Gastrocnemius medialis (tissue), 4 donors: ENCODE data around the gene MAU2. TPM values are rescaled to one million over a fixed set of nuclear protein-coding genes. Genes with fewer than 3 reads are reported as not detected.

ENCODE experiments used
- ATAC-seq, 2 donors: fragments of 150-250 bp; one replicate each; pipeline ENCODE4 v1.9.1; 2016
- DNase-seq, 2 donors: peaks; one replicate each; pipeline ENCODE4 v3.0.0-alpha.2; 2019
- H3K27ac ChIP-seq, 4 donors: fragments of 200-600 bp; sonication (generic); 1 replicate in 1 of 4; 2 replicates in 3 of 4; pipeline ENCODE4 v1.5.1; 2016 to 2018; ENCODE audit warnings: mild to moderate bottlenecking in 2 of 4, moderate library complexity in 1 of 4
- H3K27me3 ChIP-seq, 3 donors: fragments of 200-600 bp; sonication (generic) in 2 of 3; 1 replicate in 1 of 3; 2 replicates in 2 of 3; pipeline versions ENCODE4 v1.5.1 to v1.6.0; 2016 to 2019; ENCODE audit warnings: mild to moderate bottlenecking in 1 of 3, moderate library complexity in 1 of 3
- H3K36me3 ChIP-seq, 2 donors: fragments of 200-600 bp; sonication (generic) in 1 of 2; one replicate each; pipeline ENCODE4 v1.5.1; 2017 to 2018
- H3K4me1 ChIP-seq, 2 donors: fragments of 200-600 bp; sonication (generic) in 1 of 2; one replicate each; pipeline ENCODE4 v1.5.1; 2016 to 2017; ENCODE audit warnings: mild to moderate bottlenecking in 2 of 2
- H3K4me3 ChIP-seq, 4 donors: fragments of 200-600 bp; sonication (generic) in 3 of 4; 1 replicate in 1 of 4; 2 replicates in 3 of 4; pipeline ENCODE4 v1.5.1; 2016 to 2019; ENCODE audit warnings: mild to moderate bottlenecking in 2 of 4
- H3K9me3 ChIP-seq, 3 donors: fragments of 200-600 bp; sonication (generic) in 2 of 3; 1 replicate in 1 of 3; 2 replicates in 2 of 3; pipeline ENCODE4 v1.5.1; 2016 to 2019
- CTCF ChIP-seq, 5 experiments: fragments of 450-650 bp in 3 of 5; fragments of 200-600 bp in 2 of 5; sonication (generic) in 2 of 5; IDR thresholded peaks in 4 of 5; conservative IDR thresholded peaks in 1 of 5; 1 replicate in 4 of 5; 2 replicates in 1 of 5; pipeline ENCODE4 v1.5.1; 2016 to 2019; ENCODE audit warnings: antibody characterized with exemption in 5 of 5, mild to moderate bottlenecking in 3 of 5, moderate library complexity in 3 of 5
- POLR2A ChIP-seq, 2 donors: fragments of 450-650 bp; IDR thresholded peaks; one replicate each; pipeline ENCODE4 v1.6.1; 2017; ENCODE audit warnings: antibody characterized with exemption in 2 of 2, mild to moderate bottlenecking in 2 of 2, moderate library complexity in 2 of 2
- in situ Hi-C, 4 donors: fragments of 200-750 bp; cut with MboI; loops; one replicate each; pipeline versions ENCODE4 v1.15.0 to v1.8.0; 2017; ENCODE audit warnings: low sequenced_read_pairs in 4 of 4
- intact Hi-C: fragments of 100-400 bp; cut with DNase I; formaldehyde crosslinking; loops from one replicate; pipeline ENCODE4 v1.15.1; 2023; ENCODE audit warnings: low total_unique reads
- total RNA-seq, 4 donors: library from RNA; depleted of rRNA; stranded (reverse); fragments of >200 nt; gene quantifications; one replicate each; pipeline versions ENCODE4 v1.1.0 to v1.2.3, GENCODE V29; 2016

The MAU2 gene
- total RNA-seq, 4 donors from 2014 or later, result 31.3 to 48.5 (median 41.7) TPM

GRCh38 chr19:19399733-19400433 is 79.3 kb downstream of the MAU2 start:
- Histone ChIP-seq H3K9me3 (no peaks in the 10 kb centered on the region), H3K27me3 (no peaks in the 10 kb centered on the region), H3K27ac (peak overlapping the region in 1 of 4 donors; percentile 35), H3K4me3 (no peak overlapping the region), H3K36me3 (no peaks in the 10 kb centered on the region), H3K4me1 (peaks cover 27 to 28% of the 10 kb centered on the region in 2 donors)
- ATAC-seq, result no peak
- TF ChIP-seq CTCF (IDR thresholded peaks at IDR 0.05 in 4 of 5, conservative IDR thresholded peaks at IDR 0.05 in 1 of 5) (no peak), POLR2A (IDR thresholded peaks at IDR 0.05) (no peak)
- intact Hi-C loops (loop anchor here (10.0 kb wide), 1 partner anchor 205 kb away; the partner anchor contains the start of genes BORCS8 and RFXANK), in situ Hi-C loops (loop anchor here in 1 of 4 donors (25.0 kb wide), 1 partner anchor 262 kb away; the partner anchor contains the start of genes ATP13A1 and ZNF101)
- no peak for DNase-seq

- H3K4me3 ChIP-seq, result no peak overlapping the region
- TF ChIP-seq POLR2A (IDR thresholded peaks at IDR 0.05) (no peak), CTCF (IDR thresholded peaks at IDR 0.05 in 4 of 5, conservative IDR thresholded peaks at IDR 0.05 in 1 of 5) (no peak)
- peak overlapping the region; percentile 84 to 93 (median 90) for H3K27ac ChIP-seq
- H3K36me3 ChIP-seq, result no peaks in the 10 kb centered on the region
- in situ Hi-C loops, result no loop called here
- H3K4me1 ChIP-seq, result peaks cover 37 to 41% of the 10 kb centered on the region in 2 donors
- no peaks in the 10 kb centered on the region for H3K9me3 ChIP-seq
- no peaks in the 10 kb centered on the region for H3K27me3 ChIP-seq
- ATAC-seq (no peak), DNase-seq (no peak)
- intact Hi-C loops, result loop anchor here (10.0 kb wide), 1 partner anchor 208 kb away; the partner anchor contains the start of genes BORCS8 and RFXANK
These were observed 82.2 kb downstream of the MAU2 start for GRCh38 chr19:19402656-19403372.

- DNase-seq (peak in 1 of 2 donors; percentile 54), ATAC-seq (peak; percentile 49 to 54)
- intact Hi-C loops (loop anchor here (10.0 kb wide), 1 partner anchor 209 kb away; the partner anchor contains the start of genes BORCS8 and RFXANK), in situ Hi-C loops (no loop called here)
- H3K27me3 ChIP-seq, result no peaks in the 10 kb centered on the region
- no peak for TF ChIP-seq CTCF (IDR thresholded peaks at IDR 0.05 in 4 of 5, conservative IDR thresholded peaks at IDR 0.05 in 1 of 5)
- TF ChIP-seq POLR2A (IDR thresholded peaks at IDR 0.05), result no peak
- H3K27ac ChIP-seq, result peak overlapping the region; percentile 84 to 93 (median 90)
- no peaks in the 10 kb centered on the region for H3K9me3 ChIP-seq
- no peak overlapping the region for H3K4me3 ChIP-seq
- peaks cover 43 to 47% of the 10 kb centered on the region in 2 donors for H3K4me1 ChIP-seq
- H3K36me3 ChIP-seq, result no peaks in the 10 kb centered on the region
These were observed 82.8 kb downstream of the MAU2 start for GRCh38 chr19:19403373-19403901.

- Histone ChIP-seq H3K27ac (peak within 1 kb of the TSS; percentile 88 to 93 (median 93)), H3K9me3 (no peaks in the 10 kb centered on the region), H3K4me1 (peaks cover 55 to 65% of the 10 kb centered on the region in 2 donors), H3K36me3 (no peaks in the 10 kb centered on the region), H3K4me3 (peak within 1 kb of the TSS; percentile 82 to 91 (median 88)), H3K27me3 (no peaks in the 10 kb centered on the region)
- ATAC-seq (peak; percentile 77 to 86), DNase-seq (peak; percentile 91 to 94)
- in situ Hi-C loops, result no loop called here
- TF ChIP-seq CTCF (IDR thresholded peaks at IDR 0.05 in 4 of 5, conservative IDR thresholded peaks at IDR 0.05 in 1 of 5) (peak in 3 of 5 experiments; percentile 41 to 48 (median 41)), POLR2A (IDR thresholded peaks at IDR 0.05) (peak; percentile 76 to 77)
- intact Hi-C loops, result loop anchor here (1.0 to 10.0 kb wide), 4 partner anchors 20 to 257 kb away; partner anchors contain the start of genes ATP13A1, BORCS8, MAU2 and RFXANK
These were observed 84.5 kb downstream of the MAU2 start, which contains the start of gene GATAD2A for GRCh38 chr19:19404879-19405860. TSS of gene GATAD2A (plus strand) at chr19:19405675. CDS start at chr19:19465346, 59,671 bp downstream.
